PFSK-1 (cell line): ENCODE measurements around the gene REC8.

Experiments
- FOXP2 ChIP-seq: optimal IDR thresholded peaks from 2 replicates; pipeline ENCODE3; 2011; ENCODE audit warnings: borderline replicate concordance, control low read depth, inconsistent platforms; ENCODE audit not compliant: insufficient read depth; ENCODE audit errors: extremely low read length, extremely low read depth
- POLR2AphosphoS5 ChIP-seq: IDR thresholded peaks from 2 replicates; pipeline ENCODE4 v1.6.1; 2012; ENCODE audit warnings: low read depth, mild to moderate bottlenecking, control low read depth, low read length, moderate library complexity
- SIN3A ChIP-seq: IDR thresholded peaks from 2 replicates; pipeline ENCODE4 v1.6.1; 2012; ENCODE audit warnings: mild to moderate bottlenecking, low read length, moderate library complexity, borderline replicate concordance; ENCODE audit not compliant: insufficient read depth
- TAF1 ChIP-seq: IDR thresholded peaks from 2 replicates; pipeline ENCODE4 v1.6.1; 2012; ENCODE audit warnings: low read length, control low read depth, borderline replicate concordance; ENCODE audit not compliant: insufficient read depth
- TF ChIP-seq, protein P1 (sequence below), 2 experiments: IDR thresholded peaks; 2 replicates each; pipeline versions ENCODE4 v1.6.1 to v1.8.0; 2011 to 2012; ENCODE audit warnings: low read depth in 2 of 2, low read length in 2 of 2, control low read depth in 1 of 2, inconsistent platforms in 1 of 2, mild to moderate bottlenecking in 1 of 2, moderate library complexity in 1 of 2; ENCODE audit not compliant: insufficient read depth in 1 of 2

DNA sequence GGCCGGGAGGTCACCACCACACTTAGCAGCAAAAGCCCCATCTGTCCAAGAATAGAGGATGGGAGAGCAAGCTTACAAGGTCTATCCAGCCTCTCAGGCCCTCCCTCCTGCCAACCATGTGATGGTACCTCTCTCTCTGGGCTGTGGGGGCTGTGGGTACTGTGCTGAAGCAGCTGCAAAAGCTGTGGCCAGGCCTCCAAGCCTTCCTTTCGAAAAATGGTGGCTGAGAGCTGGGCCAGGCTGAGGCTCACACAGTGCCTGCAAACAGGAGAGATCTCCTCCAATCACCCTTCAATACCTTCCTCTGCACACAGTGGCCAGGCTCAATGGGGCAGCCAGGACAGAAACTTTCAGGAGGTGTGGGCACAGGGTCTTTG is 15.6 kb downstream of the REC8 start:
- TF ChIP-seq POLR2AphosphoS5 = no peak
- no peak for TF ChIP-seq SIN3A
- TF ChIP-seq, protein P1, sequence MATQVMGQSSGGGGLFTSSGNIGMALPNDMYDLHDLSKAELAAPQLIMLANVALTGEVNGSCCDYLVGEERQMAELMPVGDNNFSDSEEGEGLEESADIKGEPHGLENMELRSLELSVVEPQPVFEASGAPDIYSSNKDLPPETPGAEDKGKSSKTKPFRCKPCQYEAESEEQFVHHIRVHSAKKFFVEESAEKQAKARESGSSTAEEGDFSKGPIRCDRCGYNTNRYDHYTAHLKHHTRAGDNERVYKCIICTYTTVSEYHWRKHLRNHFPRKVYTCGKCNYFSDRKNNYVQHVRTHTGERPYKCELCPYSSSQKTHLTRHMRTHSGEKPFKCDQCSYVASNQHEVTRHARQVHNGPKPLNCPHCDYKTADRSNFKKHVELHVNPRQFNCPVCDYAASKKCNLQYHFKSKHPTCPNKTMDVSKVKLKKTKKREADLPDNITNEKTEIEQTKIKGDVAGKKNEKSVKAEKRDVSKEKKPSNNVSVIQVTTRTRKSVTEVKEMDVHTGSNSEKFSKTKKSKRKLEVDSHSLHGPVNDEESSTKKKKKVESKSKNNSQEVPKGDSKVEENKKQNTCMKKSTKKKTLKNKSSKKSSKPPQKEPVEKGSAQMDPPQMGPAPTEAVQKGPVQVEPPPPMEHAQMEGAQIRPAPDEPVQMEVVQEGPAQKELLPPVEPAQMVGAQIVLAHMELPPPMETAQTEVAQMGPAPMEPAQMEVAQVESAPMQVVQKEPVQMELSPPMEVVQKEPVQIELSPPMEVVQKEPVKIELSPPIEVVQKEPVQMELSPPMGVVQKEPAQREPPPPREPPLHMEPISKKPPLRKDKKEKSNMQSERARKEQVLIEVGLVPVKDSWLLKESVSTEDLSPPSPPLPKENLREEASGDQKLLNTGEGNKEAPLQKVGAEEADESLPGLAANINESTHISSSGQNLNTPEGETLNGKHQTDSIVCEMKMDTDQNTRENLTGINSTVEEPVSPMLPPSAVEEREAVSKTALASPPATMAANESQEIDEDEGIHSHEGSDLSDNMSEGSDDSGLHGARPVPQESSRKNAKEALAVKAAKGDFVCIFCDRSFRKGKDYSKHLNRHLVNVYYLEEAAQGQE (IDR thresholded peaks at IDR 0.05; ENCODE audit: insufficient read depth in 1 of 2, low read depth in 2 of 2, low read length in 2 of 2) = no peak
- TF ChIP-seq TAF1 = no peak
- no peak for TF ChIP-seq FOXP2
